B cell (primary cell): Measurements from ENCODE around the gene RAPGEF5. TPM values are rescaled to one million over a fixed set of nuclear protein-coding genes. Genes with fewer than 3 reads are reported as not detected.

Experiments used
- ATAC-seq: fragments of 200-7000 bp; cut with Tn5 transposase; one replicate; pipeline ENCODE4 v1.10.0; 2021; ENCODE audit warnings: low read depth, mild to moderate bottlenecking, moderate number of reproducible peaks, moderate library complexity
- CTCF ChIA-PET: fragments of 350-600 bp; sonication (Branson Sonifier 250); formaldehyde crosslinking; loops from one replicate; lab custom pipeline; 2021; ENCODE audit warnings: antibody characterized with exemption, inconsistent platforms; lab: Charles Lee
- POLR2A ChIA-PET: fragments of 350-600 bp; sonication (Branson Sonifier 250); formaldehyde crosslinking; loops from one replicate; lab custom pipeline; 2021; ENCODE audit warnings: antibody characterized with exemption; lab: Charles Lee
- DNase-seq: peaks from one replicate; pipeline ENCODE4 v3.0.0; 2013
- H2AFZ ChIP-seq: 2 replicates; pipeline ENCODE4 v1.6.1; 2012; ENCODE audit warnings: mild to moderate bottlenecking, low read depth, low read length; ENCODE audit not compliant: insufficient read depth, poor library complexity, severe bottlenecking
- H3K27ac ChIP-seq, 2 donors: 1 replicate in 1 of 2; 2 replicates in 1 of 2; pipeline ENCODE4 v1.5.1; 2012 to 2013; ENCODE audit warnings: low read length in 2 of 2, mild to moderate bottlenecking in 2 of 2, moderate library complexity in 1 of 2
- H3K27me3 ChIP-seq, 4 experiments: fragments of 200-600 bp in 1 of 4; sonication (generic) in 1 of 4; replicated peaks in 1 of 4; 1 replicate in 2 of 4; 2 replicates in 2 of 4; pipeline versions ENCODE4 v1.6.1 to v1.7.0; 2013 to 2016; ENCODE audit warnings: low read length in 3 of 4, mild to moderate bottlenecking in 2 of 4, mixed read lengths in 1 of 4, moderate library complexity in 1 of 4; ENCODE audit not compliant: insufficient read depth in 4 of 4, control insufficient read depth in 3 of 4; ENCODE audit errors: control extremely low read depth in 1 of 4
- H3K36me3 ChIP-seq, 2 experiments: replicated peaks in 1 of 2; 1 replicate in 1 of 2; 2 replicates in 1 of 2; pipeline versions ENCODE4 v1.6.1 to v1.7.1; 2013; ENCODE audit warnings: low read length in 1 of 2; ENCODE audit not compliant: insufficient read depth in 2 of 2, control insufficient read depth in 1 of 2; ENCODE audit errors: control extremely low read depth in 1 of 2, extremely low read depth in 1 of 2
- H3K4me1 ChIP-seq, 2 donors: fragments of 200-600 bp in 1 of 2; sonication (generic) in 1 of 2; 1 replicate in 1 of 2; 2 replicates in 1 of 2; pipeline versions ENCODE4 v1.5.1 to v1.6.1; 2013 to 2017; ENCODE audit warnings: low read length in 2 of 2; ENCODE audit not compliant: control insufficient read depth in 2 of 2, insufficient read depth in 2 of 2
- H3K4me2 ChIP-seq: replicated peaks from 2 replicates; pipeline ENCODE3; 2012; ENCODE audit warnings: mild to moderate bottlenecking, low read depth, low read length; ENCODE audit not compliant: poor library complexity, severe bottlenecking
- H3K4me3 ChIP-seq, 5 experiments: fragments of 200-600 bp in 1 of 5; sonication (generic) in 1 of 5; 1 replicate in 3 of 5; 2 replicates in 2 of 5; pipeline versions ENCODE4 v1.5.1 to v1.7.0; 2011 to 2016; ENCODE audit warnings: low read length in 4 of 5, mild to moderate bottlenecking in 4 of 5, low read depth in 2 of 5, control low read depth in 1 of 5, moderate library complexity in 1 of 5; ENCODE audit not compliant: insufficient read depth in 1 of 5; ENCODE audit errors: control extremely low read depth in 1 of 5, extremely low read depth in 1 of 5
- H3K79me2 ChIP-seq: fragments of 200-600 bp; sonication (generic); one replicate; pipeline ENCODE4 v1.6.0; 2016; ENCODE audit warnings: low read length; ENCODE audit not compliant: control insufficient read depth, insufficient read depth
- H3K9ac ChIP-seq: fragments of 200-600 bp; sonication (generic); 2 replicates; pipeline ENCODE4 v1.6.1; 2017; ENCODE audit warnings: mild to moderate bottlenecking, low read length, moderate library complexity
- H3K9me3 ChIP-seq, 3 donors: one replicate each; pipeline versions ENCODE4 v1.6.1 to v1.7.1; 2013; ENCODE audit warnings: low read length in 2 of 3; ENCODE audit not compliant: control insufficient read depth in 2 of 3, insufficient read depth in 1 of 3; ENCODE audit errors: control extremely low read depth in 1 of 3
- H4K20me1 ChIP-seq: 2 replicates; pipeline ENCODE4 v1.6.0; 2012; ENCODE audit warnings: mild to moderate bottlenecking, low read length; ENCODE audit not compliant: insufficient read depth, control insufficient read depth, poor library complexity, severe bottlenecking
- H3K27ac Mint-ChIP-seq: one replicate; pipeline ENCODE4 v1.8.0; 2021; ENCODE audit warnings: mixed read lengths
- H3K27me3 Mint-ChIP-seq: one replicate; pipeline ENCODE4 v1.8.0; 2021; ENCODE audit warnings: mixed read lengths
- H3K4me1 Mint-ChIP-seq: one replicate; pipeline ENCODE4 v1.8.0; 2021; ENCODE audit warnings: mixed read lengths
- H3K4me3 Mint-ChIP-seq: one replicate; pipeline ENCODE4 v1.8.0; 2021; ENCODE audit warnings: mixed read lengths
- H3K9me3 Mint-ChIP-seq: one replicate; pipeline ENCODE4 v1.8.0; 2022; ENCODE audit warnings: mixed read lengths; ENCODE audit not compliant: insufficient read depth
- EZH2 ChIP-seq: IDR thresholded peaks from 2 replicates; pipeline ENCODE4 v1.6.1; 2012; ENCODE audit warnings: borderline replicate concordance, low read depth, mild to moderate bottlenecking, moderate library complexity, low read length; ENCODE audit not compliant: insufficient read depth, poor library complexity, severe bottlenecking
- WGBS: methylation state at CpG from one replicate; pipeline ENCODE4 v1.1.5; 2013; ENCODE audit warnings: missing lambda C conversion rate; ENCODE audit not compliant: insufficient coverage; 5-methylcytosine and 5-hydroxymethylcytosine counted together
- intact Hi-C: fragments of 100-400 bp; cut with micrococcal nuclease; formaldehyde crosslinking; loops from one replicate; pipeline ENCODE4 v1.10.0; 2022
- polyA plus RNA-seq: library from polyadenylated mRNA; depleted of rRNA; stranded (reverse); fragments of >200 nt; gene quantifications from 2 replicates; pipeline ENCODE4 v1.2.3, GENCODE V29; 2012
- total RNA-seq, 2 donors: library from RNA; stranded (reverse); fragments of 120-200 nt in 1 of 2; gene quantifications; 1 replicate in 1 of 2; 2 replicates in 1 of 2; pipeline versions ENCODE4 v1.2.3 to v1.2.4, GENCODE V29; 2013 to 2022
- TF ChIP-seq, protein P1 (sequence below): fragments of 200-600 bp; IDR thresholded peaks from one replicate; pipeline ENCODE4 v1.8.0; 2022; ENCODE audit warnings: antibody characterized with exemption, mild to moderate bottlenecking

The RAPGEF5 gene
- total and polyA plus RNA-seq, 2 donors (not counting 1 experiment from before 2014, with no cell fraction given): 1.5 to 37.6 TPM

- H2AFZ ChIP-seq: no peak overlapping the region
- peaks cover under 1% of the 10 kb centered on the region for H3K79me2 ChIP-seq
- H3K27ac Mint-ChIP-seq: no peak overlapping the region
- H3K27ac ChIP-seq: no peak overlapping the region
- H3K4me3 ChIP-seq: no peak overlapping the region
- intact Hi-C loops: no loop called here
- peaks cover 4% of the 10 kb centered on the region for H3K4me1 Mint-ChIP-seq
- H3K27me3 Mint-ChIP-seq: no peaks in the 10 kb centered on the region
- no peaks in the 10 kb centered on the region for H3K9me3 ChIP-seq
- no peaks in the 10 kb centered on the region for H4K20me1 ChIP-seq
- no peak for TF ChIP-seq EZH2
- TF ChIP-seq, protein P1, sequence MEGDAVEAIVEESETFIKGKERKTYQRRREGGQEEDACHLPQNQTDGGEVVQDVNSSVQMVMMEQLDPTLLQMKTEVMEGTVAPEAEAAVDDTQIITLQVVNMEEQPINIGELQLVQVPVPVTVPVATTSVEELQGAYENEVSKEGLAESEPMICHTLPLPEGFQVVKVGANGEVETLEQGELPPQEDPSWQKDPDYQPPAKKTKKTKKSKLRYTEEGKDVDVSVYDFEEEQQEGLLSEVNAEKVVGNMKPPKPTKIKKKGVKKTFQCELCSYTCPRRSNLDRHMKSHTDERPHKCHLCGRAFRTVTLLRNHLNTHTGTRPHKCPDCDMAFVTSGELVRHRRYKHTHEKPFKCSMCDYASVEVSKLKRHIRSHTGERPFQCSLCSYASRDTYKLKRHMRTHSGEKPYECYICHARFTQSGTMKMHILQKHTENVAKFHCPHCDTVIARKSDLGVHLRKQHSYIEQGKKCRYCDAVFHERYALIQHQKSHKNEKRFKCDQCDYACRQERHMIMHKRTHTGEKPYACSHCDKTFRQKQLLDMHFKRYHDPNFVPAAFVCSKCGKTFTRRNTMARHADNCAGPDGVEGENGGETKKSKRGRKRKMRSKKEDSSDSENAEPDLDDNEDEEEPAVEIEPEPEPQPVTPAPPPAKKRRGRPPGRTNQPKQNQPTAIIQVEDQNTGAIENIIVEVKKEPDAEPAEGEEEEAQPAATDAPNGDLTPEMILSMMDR: no peak
- no peaks in the 10 kb centered on the region for H3K27me3 ChIP-seq
- H3K9me3 Mint-ChIP-seq: no peaks in the 10 kb centered on the region
- ATAC-seq: no peak
- no peak overlapping the region for H3K4me3 Mint-ChIP-seq
- ChIA-PET CTCF (no interaction called here), POLR2A (no interaction called here)
- no peaks in the 10 kb centered on the region for H3K4me1 ChIP-seq
- H3K36me3 ChIP-seq: no peaks in the 10 kb centered on the region
- no peak overlapping the region for H3K9ac ChIP-seq
- WGBS: 92% methylated on average over 6 of the region's 8 CpGs
- no peak for DNase-seq
- no peak overlapping the region for H3K4me2 ChIP-seq
These were observed 26.1 kb downstream of the RAPGEF5 start for GRCh38 chr7:22330903-22331302.

DNA sequence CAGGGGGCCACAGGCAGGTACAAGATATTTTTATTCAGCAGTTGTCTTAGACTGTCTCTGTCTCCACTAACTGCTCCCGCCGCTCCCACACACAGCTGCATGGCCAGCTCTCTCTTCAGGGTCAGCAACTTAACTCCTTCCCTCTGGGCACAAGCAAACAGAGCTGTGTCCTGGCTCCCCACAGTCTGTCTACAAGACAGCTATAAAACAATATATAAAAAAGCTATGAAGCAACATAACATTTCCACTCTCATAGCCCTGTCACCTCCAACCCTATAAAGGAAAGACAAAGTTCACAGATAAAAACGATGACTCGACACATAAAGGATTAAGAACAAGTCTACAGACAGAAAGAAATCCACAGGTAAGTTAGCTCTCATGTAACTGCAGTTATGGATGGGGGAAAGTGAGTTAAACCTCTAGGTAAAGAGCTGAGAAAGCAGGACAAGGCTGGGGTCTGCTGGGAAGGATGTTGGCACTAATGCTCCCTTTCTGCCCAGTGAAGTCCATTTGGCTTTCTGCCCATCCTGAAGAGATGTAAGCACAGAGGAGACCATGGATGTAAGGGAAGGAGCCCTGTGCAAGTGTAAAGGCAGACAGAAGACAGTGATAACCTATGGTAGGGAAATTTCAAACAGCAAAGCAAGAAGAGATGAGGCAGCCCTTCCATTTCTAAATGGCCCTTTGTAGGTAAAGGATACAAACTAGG lies 27.0 kb downstream of the RAPGEF5 start:
- POLR2A ChIA-PET: no interaction called here
- Mint-ChIP-seq H3K4me1 (peaks cover 5% of the 10 kb centered on the region), H3K4me3 (no peak overlapping the region), H3K27me3 (no peaks in the 10 kb centered on the region), H3K9me3 (no peaks in the 10 kb centered on the region), H3K27ac (no peak overlapping the region)
- CTCF ChIA-PET: no interaction called here
- Histone ChIP-seq H2AFZ (no peak overlapping the region), H3K4me3 (no peak overlapping the region), H3K4me1 (no peaks in the 10 kb centered on the region), H3K79me2 (no peaks in the 10 kb centered on the region), H3K27ac (no peak overlapping the region), H3K4me2 (no peak overlapping the region), H3K9ac (no peak overlapping the region), H4K20me1 (no peaks in the 10 kb centered on the region), H3K27me3 (no peaks in the 10 kb centered on the region), H3K36me3 (no peaks in the 10 kb centered on the region), H3K9me3 (no peaks in the 10 kb centered on the region)
- DNase-seq (no peak), ATAC-seq (no peak)
- intact Hi-C loops: no loop called here
- 93% methylated on average over 2 of the region's 4 CpGs for WGBS
- TF ChIP-seq, protein P1: no peak
- no peak for TF ChIP-seq EZH2
